ENCODE data around the gene PPP2R2B.

- TF ChIP-seq CTCF (conservative IDR thresholded peaks at IDR 0.05 in 1 of 2, IDR thresholded peaks at IDR 0.05 in 1 of 2; ENCODE audit: low read depth in 1 of 2, low read length in 2 of 2): no peak
- TF ChIP-seq EZH2 (IDR thresholded peaks at IDR 0.05; ENCODE audit: low read length, missing control alignments): no peak
These were observed 190.9 kb downstream of the PPP2R2B start for GRCh38 chr5:146687630-146688029.

All from fibroblast of lung (primary cell).